ENCODE results near the gene NAALADL2. TPM values are rescaled to one million over a fixed set of nuclear protein-coding genes. Genes with fewer than 3 reads are reported as not detected.
"Not testable (repeated sequence)": the region's sequence is repeated elsewhere in the genome, so short reads cannot be mapped to it uniquely, and the experiment has no call there.

Gene NAALADL2
- total RNA-seq, 1 experiment from 2014 or later: 4.7 TPM

- Histone ChIP-seq H3K36me3 (no peaks in the 10 kb centered on the region), H3K4me1 (replicated peaks) (no peaks in the 10 kb centered on the region), H3K9me3 (replicated peaks) (no peaks in the 10 kb centered on the region), H3K4me3 (no peak overlapping the region), H3K27ac (no peak overlapping the region), H3K27me3 (replicated peaks) (no peaks in the 10 kb centered on the region)
- DNase-seq (ENCODE audit: low read depth in 1 of 2, low spot score in 2 of 2): no peak
Measured at GRCh38 chr3:175612487-175613196, 753.5 kb downstream of the NAALADL2 start.

GRCh38 chr3:175614107-175614506 lies 755.0 kb downstream of the NAALADL2 start:
- not testable (repeated sequence) for H3K27me3 ChIP-seq (replicated peaks); H3K36me3 ChIP-seq; H3K9me3 ChIP-seq (replicated peaks); H3K4me3 ChIP-seq; H3K27ac ChIP-seq; H3K4me1 ChIP-seq (replicated peaks); DNase-seq (ENCODE audit: low read depth in 1 of 2, low spot score in 2 of 2)

GRCh38 chr3:175617247-175617646 lies 758.1 kb downstream of the NAALADL2 start:
- no peaks in the 10 kb centered on the region for H3K9me3 ChIP-seq (replicated peaks)
- no peaks in the 10 kb centered on the region for H3K36me3 ChIP-seq
- DNase-seq (ENCODE audit: low read depth in 1 of 2, low spot score in 2 of 2): no peak
- H3K4me3 ChIP-seq: no peak overlapping the region
- no peaks in the 10 kb centered on the region for H3K27me3 ChIP-seq (replicated peaks)
- H3K4me1 ChIP-seq (replicated peaks): no peaks in the 10 kb centered on the region
- no peak overlapping the region for H3K27ac ChIP-seq

GRCh38 chr3:175619369-175619768 lies 760.2 kb downstream of the NAALADL2 start:
- Histone ChIP-seq H3K36me3 (no peaks in the 10 kb centered on the region), H3K27me3 (replicated peaks) (no peaks in the 10 kb centered on the region), H3K27ac (no peak overlapping the region), H3K9me3 (replicated peaks) (no peaks in the 10 kb centered on the region), H3K4me1 (replicated peaks) (no peaks in the 10 kb centered on the region), H3K4me3 (no peak overlapping the region)
- DNase-seq (ENCODE audit: low read depth in 1 of 2, low spot score in 2 of 2): no peak

GRCh38 chr3:175620093-175620492 lies 761.0 kb downstream of the NAALADL2 start:
- H3K9me3 ChIP-seq (replicated peaks): no peaks in the 10 kb centered on the region
- no peaks in the 10 kb centered on the region for H3K27me3 ChIP-seq (replicated peaks)
- H3K36me3 ChIP-seq: no peaks in the 10 kb centered on the region
- no peak overlapping the region for H3K27ac ChIP-seq
- no peak for DNase-seq (ENCODE audit: low read depth in 1 of 2, low spot score in 2 of 2)
- no peaks in the 10 kb centered on the region for H3K4me1 ChIP-seq (replicated peaks)
- H3K4me3 ChIP-seq: no peak overlapping the region

GRCh38 chr3:175620532-175620931 lies 761.4 kb downstream of the NAALADL2 start:
- no peak overlapping the region for H3K4me3 ChIP-seq
- H3K36me3 ChIP-seq: no peaks in the 10 kb centered on the region

GRCh38 chr3:175640958-175641357 lies 781.8 kb downstream of the NAALADL2 start:
- Histone ChIP-seq H3K27me3 (replicated peaks) (no peaks in the 10 kb centered on the region), H3K36me3 (no peaks in the 10 kb centered on the region), H3K27ac (no peak overlapping the region), H3K4me1 (replicated peaks) (no peaks in the 10 kb centered on the region), H3K9me3 (replicated peaks) (no peaks in the 10 kb centered on the region), H3K4me3 (no peak overlapping the region)
- no peak for DNase-seq (ENCODE audit: low read depth in 1 of 2, low spot score in 2 of 2)

More at GRCh38 chr3:175620532-175620931, 761.4 kb downstream of the NAALADL2 start:
- no peak for DNase-seq (ENCODE audit: low read depth in 1 of 2, low spot score in 2 of 2)
- no peaks in the 10 kb centered on the region for H3K27me3 ChIP-seq (replicated peaks)
- H3K4me1 ChIP-seq (replicated peaks): no peaks in the 10 kb centered on the region
- no peak overlapping the region for H3K27ac ChIP-seq
- no peaks in the 10 kb centered on the region for H3K9me3 ChIP-seq (replicated peaks)

- no peaks in the 10 kb centered on the region for H3K9me3 ChIP-seq (replicated peaks)
- no peak overlapping the region for H3K4me3 ChIP-seq
- H3K4me1 ChIP-seq (replicated peaks): no peaks in the 10 kb centered on the region
- H3K36me3 ChIP-seq: no peaks in the 10 kb centered on the region
- DNase-seq (ENCODE audit: low read depth in 1 of 2, low spot score in 2 of 2): no peak
- no peaks in the 10 kb centered on the region for H3K27me3 ChIP-seq (replicated peaks)
- H3K27ac ChIP-seq: no peak overlapping the region
Measured at GRCh38 chr3:175646865-175647264, 787.7 kb downstream of the NAALADL2 start.

- no peaks in the 10 kb centered on the region for H3K27me3 ChIP-seq (replicated peaks)
- no peak overlapping the region for H3K4me3 ChIP-seq
- DNase-seq (ENCODE audit: low read depth in 1 of 2, low spot score in 2 of 2): no peak
- no peak overlapping the region for H3K27ac ChIP-seq
- no peaks in the 10 kb centered on the region for H3K4me1 ChIP-seq (replicated peaks)
- H3K9me3 ChIP-seq (replicated peaks): no peaks in the 10 kb centered on the region
- no peaks in the 10 kb centered on the region for H3K36me3 ChIP-seq
Measured at GRCh38 chr3:175648899-175649298, 789.8 kb downstream of the NAALADL2 start.

GRCh38 chr3:175651716-175652115 lies 792.6 kb downstream of the NAALADL2 start:
- H3K4me3 ChIP-seq: no peak overlapping the region
- H3K36me3 ChIP-seq: no peaks in the 10 kb centered on the region
- no peak overlapping the region for H3K27ac ChIP-seq
- no peaks in the 10 kb centered on the region for H3K27me3 ChIP-seq (replicated peaks)
- no peak for DNase-seq (ENCODE audit: low read depth in 1 of 2, low spot score in 2 of 2)
- no peaks in the 10 kb centered on the region for H3K4me1 ChIP-seq (replicated peaks)
- no peaks in the 10 kb centered on the region for H3K9me3 ChIP-seq (replicated peaks)

GRCh38 chr3:175655351-175655750 lies 796.2 kb downstream of the NAALADL2 start:
- no peaks in the 10 kb centered on the region for H3K9me3 ChIP-seq (replicated peaks)
- H3K4me3 ChIP-seq: no peak overlapping the region
- H3K27ac ChIP-seq: no peak overlapping the region
- no peaks in the 10 kb centered on the region for H3K27me3 ChIP-seq (replicated peaks)
- no peak for DNase-seq (ENCODE audit: low read depth in 1 of 2, low spot score in 2 of 2)
- no peaks in the 10 kb centered on the region for H3K4me1 ChIP-seq (replicated peaks)
- H3K36me3 ChIP-seq: no peaks in the 10 kb centered on the region

GRCh38 chr3:175656461-175656860 lies 797.3 kb downstream of the NAALADL2 start:
- no peak overlapping the region for H3K27ac ChIP-seq
- DNase-seq (ENCODE audit: low read depth in 1 of 2, low spot score in 2 of 2): no peak
- H3K36me3 ChIP-seq: no peaks in the 10 kb centered on the region
- H3K4me1 ChIP-seq (replicated peaks): no peaks in the 10 kb centered on the region
- no peak overlapping the region for H3K4me3 ChIP-seq
- no peaks in the 10 kb centered on the region for H3K9me3 ChIP-seq (replicated peaks)
- H3K27me3 ChIP-seq (replicated peaks): no peaks in the 10 kb centered on the region

GRCh38 chr3:175659670-175660350 lies 800.7 kb downstream of the NAALADL2 start:
- no peak overlapping the region for H3K4me3 ChIP-seq
- H3K9me3 ChIP-seq (replicated peaks): no peaks in the 10 kb centered on the region
- DNase-seq (ENCODE audit: low read depth in 1 of 2, low spot score in 2 of 2): no peak
- H3K4me1 ChIP-seq (replicated peaks): no peaks in the 10 kb centered on the region
- no peak overlapping the region for H3K27ac ChIP-seq
- no peaks in the 10 kb centered on the region for H3K27me3 ChIP-seq (replicated peaks)
- no peaks in the 10 kb centered on the region for H3K36me3 ChIP-seq

- Histone ChIP-seq H3K4me1 (replicated peaks) (no peaks in the 10 kb centered on the region), H3K9me3 (replicated peaks) (no peaks in the 10 kb centered on the region), H3K4me3 (no peak overlapping the region), H3K27me3 (replicated peaks) (no peaks in the 10 kb centered on the region), H3K36me3 (no peaks in the 10 kb centered on the region), H3K27ac (no peak overlapping the region)
- DNase-seq (ENCODE audit: low read depth in 1 of 2, low spot score in 2 of 2): no peak
Measured at GRCh38 chr3:175662815-175663214, 803.7 kb downstream of the NAALADL2 start.

Measured in SJSA1 (cell line).